Neural cell (in vitro differentiated cells): Measurements from ENCODE around the gene GAA.

Experiments used
- EP300 ChIP-seq: fragments of 450-650 bp; conservative IDR thresholded peaks from 2 replicates; pipeline ENCODE4 v1.6.1; 2014; ENCODE audit warnings: antibody characterized with exemption, mild to moderate bottlenecking, moderate library complexity; ENCODE audit not compliant: poor library complexity, severe bottlenecking
- EZH2 ChIP-seq: fragments of 200-600, 300-800 bp; shearing (Covaris generic), sonication (generic); IDR thresholded peaks from 2 replicates; pipeline ENCODE4 v1.6.1; 2014; ENCODE audit warnings: antibody characterized with exemption, low read length, borderline replicate concordance, mild to moderate bottlenecking; ENCODE audit not compliant: insufficient read depth, poor library complexity, severe bottlenecking
- MXI1 ChIP-seq: fragments of 450-650 bp; conservative IDR thresholded peaks from 2 replicates; pipeline ENCODE4 v1.6.1; 2014; ENCODE audit warnings: antibody characterized with exemption, mild to moderate bottlenecking; ENCODE audit not compliant: poor library complexity, severe bottlenecking
- POLR2AphosphoS5 ChIP-seq: IDR thresholded peaks from 2 replicates; pipeline ENCODE4 v1.6.1; 2012
- RAD21 ChIP-seq: fragments of 450-650 bp; conservative IDR thresholded peaks from 2 replicates; pipeline ENCODE4 v1.6.1; 2014; ENCODE audit warnings: antibody characterized with exemption, mild to moderate bottlenecking, moderate library complexity
- SMC3 ChIP-seq: fragments of 450-650 bp; conservative IDR thresholded peaks from 2 replicates; pipeline ENCODE4 v1.6.1; 2014; ENCODE audit warnings: antibody characterized with exemption, mild to moderate bottlenecking, moderate library complexity; ENCODE audit not compliant: poor library complexity
- TAF1 ChIP-seq: IDR thresholded peaks from 2 replicates; pipeline ENCODE4 v1.6.1; 2012; ENCODE audit warnings: low read depth
- TF ChIP-seq, protein P1 (sequence below): fragments of 450-650 bp; IDR thresholded peaks from 2 replicates; pipeline ENCODE4 v1.5.1; 2014; ENCODE audit warnings: antibody characterized with exemption, mild to moderate bottlenecking, moderate library complexity; ENCODE audit not compliant: poor library complexity, severe bottlenecking
- TF ChIP-seq, protein P2 (sequence below): IDR thresholded peaks from 2 replicates; pipeline ENCODE4 v1.6.1; 2012; ENCODE audit warnings: borderline replicate concordance

DNA sequence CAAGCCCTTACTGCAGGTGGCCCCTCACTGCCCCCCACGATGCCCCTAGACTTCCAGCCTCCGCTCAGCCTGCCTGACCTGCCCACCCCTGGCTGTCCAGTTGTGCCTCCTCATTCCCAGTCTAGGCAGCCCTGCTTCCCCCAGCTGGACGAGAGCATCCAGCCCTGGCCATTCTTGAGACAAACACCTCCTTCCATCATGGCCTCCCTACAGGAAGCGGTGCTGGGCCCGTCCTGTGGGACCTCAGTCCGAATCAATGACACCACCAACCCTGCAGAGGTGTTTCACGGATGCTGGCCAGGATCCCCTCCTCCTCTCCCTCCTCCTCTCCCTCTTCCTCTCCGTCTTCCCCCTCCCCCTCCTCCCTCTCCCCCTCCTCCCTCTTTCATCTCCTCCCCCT is 36.7 kb upstream of the GAA start:
- TF ChIP-seq EZH2 (no peak), RAD21 (no peak), POLR2AphosphoS5 (no peak), EP300 (no peak), SMC3 (no peak), MXI1 (no peak), TAF1 (no peak)
- TF ChIP-seq, protein P1, sequence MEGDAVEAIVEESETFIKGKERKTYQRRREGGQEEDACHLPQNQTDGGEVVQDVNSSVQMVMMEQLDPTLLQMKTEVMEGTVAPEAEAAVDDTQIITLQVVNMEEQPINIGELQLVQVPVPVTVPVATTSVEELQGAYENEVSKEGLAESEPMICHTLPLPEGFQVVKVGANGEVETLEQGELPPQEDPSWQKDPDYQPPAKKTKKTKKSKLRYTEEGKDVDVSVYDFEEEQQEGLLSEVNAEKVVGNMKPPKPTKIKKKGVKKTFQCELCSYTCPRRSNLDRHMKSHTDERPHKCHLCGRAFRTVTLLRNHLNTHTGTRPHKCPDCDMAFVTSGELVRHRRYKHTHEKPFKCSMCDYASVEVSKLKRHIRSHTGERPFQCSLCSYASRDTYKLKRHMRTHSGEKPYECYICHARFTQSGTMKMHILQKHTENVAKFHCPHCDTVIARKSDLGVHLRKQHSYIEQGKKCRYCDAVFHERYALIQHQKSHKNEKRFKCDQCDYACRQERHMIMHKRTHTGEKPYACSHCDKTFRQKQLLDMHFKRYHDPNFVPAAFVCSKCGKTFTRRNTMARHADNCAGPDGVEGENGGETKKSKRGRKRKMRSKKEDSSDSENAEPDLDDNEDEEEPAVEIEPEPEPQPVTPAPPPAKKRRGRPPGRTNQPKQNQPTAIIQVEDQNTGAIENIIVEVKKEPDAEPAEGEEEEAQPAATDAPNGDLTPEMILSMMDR = no peak
- TF ChIP-seq, protein P2, sequence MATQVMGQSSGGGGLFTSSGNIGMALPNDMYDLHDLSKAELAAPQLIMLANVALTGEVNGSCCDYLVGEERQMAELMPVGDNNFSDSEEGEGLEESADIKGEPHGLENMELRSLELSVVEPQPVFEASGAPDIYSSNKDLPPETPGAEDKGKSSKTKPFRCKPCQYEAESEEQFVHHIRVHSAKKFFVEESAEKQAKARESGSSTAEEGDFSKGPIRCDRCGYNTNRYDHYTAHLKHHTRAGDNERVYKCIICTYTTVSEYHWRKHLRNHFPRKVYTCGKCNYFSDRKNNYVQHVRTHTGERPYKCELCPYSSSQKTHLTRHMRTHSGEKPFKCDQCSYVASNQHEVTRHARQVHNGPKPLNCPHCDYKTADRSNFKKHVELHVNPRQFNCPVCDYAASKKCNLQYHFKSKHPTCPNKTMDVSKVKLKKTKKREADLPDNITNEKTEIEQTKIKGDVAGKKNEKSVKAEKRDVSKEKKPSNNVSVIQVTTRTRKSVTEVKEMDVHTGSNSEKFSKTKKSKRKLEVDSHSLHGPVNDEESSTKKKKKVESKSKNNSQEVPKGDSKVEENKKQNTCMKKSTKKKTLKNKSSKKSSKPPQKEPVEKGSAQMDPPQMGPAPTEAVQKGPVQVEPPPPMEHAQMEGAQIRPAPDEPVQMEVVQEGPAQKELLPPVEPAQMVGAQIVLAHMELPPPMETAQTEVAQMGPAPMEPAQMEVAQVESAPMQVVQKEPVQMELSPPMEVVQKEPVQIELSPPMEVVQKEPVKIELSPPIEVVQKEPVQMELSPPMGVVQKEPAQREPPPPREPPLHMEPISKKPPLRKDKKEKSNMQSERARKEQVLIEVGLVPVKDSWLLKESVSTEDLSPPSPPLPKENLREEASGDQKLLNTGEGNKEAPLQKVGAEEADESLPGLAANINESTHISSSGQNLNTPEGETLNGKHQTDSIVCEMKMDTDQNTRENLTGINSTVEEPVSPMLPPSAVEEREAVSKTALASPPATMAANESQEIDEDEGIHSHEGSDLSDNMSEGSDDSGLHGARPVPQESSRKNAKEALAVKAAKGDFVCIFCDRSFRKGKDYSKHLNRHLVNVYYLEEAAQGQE = no peak
